Fibroblast of mammary gland (primary cell): ENCODE measurements around the gene PMF1.

Experiments used
- DNase-seq: peaks from one replicate; pipeline ENCODE4 v3.0.0-alpha.2; 2010; ENCODE audit warnings: low read depth
- H3K4me3 ChIP-seq: 2 replicates; pipeline ENCODE4 v1.5.1; 2011; ENCODE audit warnings: low read depth, mild to moderate bottlenecking, low read length, moderate library complexity; ENCODE audit not compliant: control insufficient read depth
- CTCF ChIP-seq: conservative IDR thresholded peaks from 2 replicates; pipeline ENCODE4 v1.5.1; 2011; ENCODE audit warnings: low read depth, low read length, inconsistent platforms; ENCODE audit not compliant: control insufficient read depth, insufficient read depth

PMF1 gene

DNA sequence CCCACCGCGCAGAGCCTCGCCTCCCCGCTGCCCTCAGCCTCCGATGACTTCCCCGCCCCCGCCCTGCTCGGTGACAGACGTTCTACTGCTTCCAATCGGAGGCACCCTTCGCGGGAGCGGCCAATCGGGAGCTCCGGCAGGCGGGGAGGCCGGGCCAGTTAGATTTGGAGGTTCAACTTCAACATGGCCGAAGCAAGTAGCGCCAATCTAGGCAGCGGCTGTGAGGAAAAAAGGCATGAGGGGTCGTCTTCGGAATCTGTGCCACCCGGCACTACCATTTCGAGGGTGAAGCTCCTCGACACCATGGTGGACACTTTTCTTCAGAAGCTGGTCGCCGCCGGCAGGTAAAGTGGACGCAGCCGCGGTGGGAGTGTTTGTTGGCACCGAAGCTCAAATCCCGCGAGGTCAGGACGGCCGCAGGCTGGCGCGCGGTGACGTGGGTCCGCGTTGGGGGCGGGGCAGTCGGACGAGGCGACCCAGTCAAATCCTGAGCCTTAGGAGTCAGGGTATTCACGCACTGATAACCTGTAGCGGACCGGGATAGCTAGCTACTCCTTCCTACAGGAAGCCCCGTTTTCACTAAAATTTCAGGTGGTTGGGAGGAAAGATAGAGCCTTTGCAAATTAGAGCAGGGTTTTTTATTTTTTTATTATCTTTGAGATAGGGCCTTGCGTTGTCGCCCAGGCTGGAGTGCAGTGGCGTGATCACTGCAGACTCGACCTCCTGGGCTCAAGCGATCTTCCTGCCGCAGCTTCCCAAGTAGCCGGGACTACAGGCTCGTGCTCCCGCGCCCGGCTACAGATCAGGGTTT lies at the start of gene PMF1:
Gene PMF1, plus strand, starts transcription at position 175 of the 811 bp plus-strand sequence. Its CDS starts 9 bp downstream, at position 184.
- DNase-seq: peak; percentile 94
- TF ChIP-seq CTCF: no peak
- H3K4me3 ChIP-seq: peak within 1 kb of the TSS; percentile 94

GRCh38 chr1:156163712-156164111 lies 49.1 kb upstream of the PMF1 start:
- no peak for DNase-seq
- H3K4me3 ChIP-seq: no peak overlapping the region
- no peak for TF ChIP-seq CTCF

DNA sequence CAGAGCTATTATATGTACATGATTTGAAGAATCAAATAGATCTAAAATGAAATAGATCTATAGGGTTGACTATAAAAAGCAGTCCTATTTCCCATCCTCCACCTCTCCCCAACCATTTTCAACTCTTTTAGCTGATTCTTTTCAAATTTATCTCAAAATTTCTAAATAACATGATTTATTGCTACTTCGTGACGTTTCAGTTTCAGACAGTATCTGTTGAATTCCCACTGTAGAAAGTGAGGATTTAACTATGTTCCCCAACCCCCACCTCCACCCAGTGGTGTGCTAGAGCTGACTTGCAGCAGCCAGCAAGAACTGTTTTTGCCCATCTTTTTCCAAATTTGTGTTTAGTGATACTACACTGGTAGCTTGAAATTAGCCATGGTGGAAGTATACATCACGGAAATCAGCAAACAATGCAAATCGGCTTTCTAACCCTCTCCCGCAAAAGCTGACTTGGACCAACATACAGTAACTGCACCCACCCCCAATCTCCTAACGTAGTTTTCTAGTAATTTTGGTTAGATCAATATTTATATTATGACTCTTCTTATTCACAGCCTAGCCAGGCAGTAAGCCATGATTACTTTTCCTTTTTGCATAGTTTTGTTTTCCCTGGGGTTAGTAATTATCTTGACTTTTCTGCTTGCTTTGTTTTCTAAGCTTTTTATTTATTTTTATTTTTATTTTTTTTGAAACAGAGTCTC lies 48.5 kb upstream of the PMF1 start:
- H3K4me3 ChIP-seq: no peak overlapping the region
- TF ChIP-seq CTCF: no peak
- DNase-seq: no peak

GRCh38 chr1:156165083-156165482 lies 47.7 kb upstream of the PMF1 start:
- DNase-seq: no peak
- no peak for TF ChIP-seq CTCF
- no peak overlapping the region for H3K4me3 ChIP-seq

DNA sequence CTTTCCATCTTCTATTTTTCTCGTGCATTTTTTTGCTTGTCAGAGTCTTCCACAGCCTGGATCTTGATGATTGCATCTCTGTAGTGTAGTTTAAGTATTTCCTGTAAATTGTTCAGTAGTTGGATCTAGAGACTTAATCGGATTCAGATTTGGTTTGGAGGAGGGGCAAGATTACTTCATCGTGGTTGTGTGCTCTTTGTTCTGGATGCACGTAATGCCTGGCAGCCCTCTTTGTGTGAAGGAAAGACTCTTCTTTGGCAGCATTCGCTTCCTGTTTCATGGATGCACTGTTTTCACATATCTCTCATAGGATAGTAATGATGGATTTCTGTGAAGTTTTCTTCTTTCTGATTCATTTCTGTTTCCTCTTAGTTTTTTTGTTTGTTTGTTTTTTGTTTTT lies 45.3 kb upstream of the PMF1 start:
- peak; percentile 70 for DNase-seq
- no peak overlapping the region for H3K4me3 ChIP-seq
- no peak for TF ChIP-seq CTCF

DNA sequence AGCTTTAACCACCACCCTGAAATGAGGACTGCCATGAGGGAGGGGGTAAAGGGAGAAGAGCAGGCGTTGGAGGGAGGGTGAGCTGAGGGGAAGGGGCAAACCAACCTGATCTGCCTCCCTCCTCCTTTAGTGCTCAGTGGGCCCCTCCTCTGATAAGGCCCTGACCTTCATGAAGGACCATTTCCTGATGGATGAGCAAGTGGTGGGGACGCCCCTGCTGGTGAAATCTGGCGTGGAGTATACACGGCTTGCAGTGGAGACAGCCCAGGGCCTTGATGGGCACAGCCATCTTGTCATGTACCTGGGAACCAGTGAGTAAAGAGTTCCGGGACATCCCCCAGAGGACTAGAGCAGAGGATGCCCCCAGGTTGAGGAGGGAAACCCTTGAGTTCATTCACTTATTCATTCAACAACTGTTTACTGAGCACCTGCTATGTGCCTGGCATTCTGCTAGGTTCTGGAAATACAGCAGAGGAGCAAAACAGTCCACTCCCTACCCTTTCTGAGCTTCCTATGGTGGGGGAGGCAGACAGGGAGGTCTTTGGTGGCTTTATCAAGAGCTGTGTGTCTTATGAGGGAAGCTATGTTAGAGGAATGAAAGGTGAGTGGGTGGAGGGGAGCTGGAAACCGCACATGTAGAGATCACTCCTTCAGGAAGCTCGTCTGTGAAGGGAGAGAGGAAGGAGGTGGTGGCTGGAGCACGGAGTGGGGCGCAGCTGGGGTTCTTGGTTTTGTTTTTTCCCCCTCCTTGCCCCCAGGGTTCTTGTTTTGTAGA lies 39.9 kb upstream of the PMF1 start:
- TF ChIP-seq CTCF: no peak
- DNase-seq: no peak
- H3K4me3 ChIP-seq: no peak overlapping the region
